Measurements from ENCODE around the gene TMEM240. TPM values are rescaled to one million over a fixed set of nuclear protein-coding genes. Genes with fewer than 3 reads are reported as not detected.
"Not testable (repeated sequence)": the region's sequence is repeated elsewhere in the genome, so short reads cannot be mapped to it uniquely, and the experiment has no call there.

TMEM240 gene
- total and polyA plus RNA-seq, 12 donors: 0.95 to 12.4 (median 4.4) TPM; not detected in 1

GRCh38 chr1:1529936-1530335, 10.5 kb downstream of the TMEM240 start:
- Histone ChIP-seq H3K36me3 (replicated peaks in 1 of 2) (peaks cover 0 to 26% of the 10 kb centered on the region in 2 donors), H3K4me3 (no peak overlapping the region), H3K27me3 (no peaks in the 10 kb centered on the region), H3K9me3 (replicated peaks in 1 of 3) (no peaks in the 10 kb centered on the region), H3K27ac (no peak overlapping the region), H3K4me1 (replicated peaks in 1 of 2) (no peaks in the 10 kb centered on the region)
- DNase-seq: no peak
- intact Hi-C loops (cut with DNase I): no loop called here
- TF ChIP-seq CTCF (IDR thresholded peaks at IDR 0.05): no peak
- TF ChIP-seq POLR2A (IDR thresholded peaks at IDR 0.05): no peak
- 89 to 100% (median 97%) methylated on average over 5 to 8 of the region's 8 CpGs for WGBS, 4 donors

GRCh38 chr1:1529321-1529720, 11.1 kb downstream of the TMEM240 start:
- no peak for DNase-seq
- H3K27ac ChIP-seq: no peak overlapping the region
- H3K4me3 ChIP-seq: no peak overlapping the region
- TF ChIP-seq CTCF (IDR thresholded peaks at IDR 0.05): no peak
- TF ChIP-seq POLR2A (IDR thresholded peaks at IDR 0.05): no peak
- H3K9me3 ChIP-seq (replicated peaks in 1 of 3): no peaks in the 10 kb centered on the region
- H3K27me3 ChIP-seq: no peaks in the 10 kb centered on the region
- peaks cover 0 to 28% of the 10 kb centered on the region in 2 donors for H3K36me3 ChIP-seq (replicated peaks in 1 of 2)
- intact Hi-C loops (cut with DNase I): no loop called here
- no peaks in the 10 kb centered on the region for H3K4me1 ChIP-seq (replicated peaks in 1 of 2)
- WGBS, 4 donors: 97 to 100% (median 97%) methylated on average over 1 to 15 of the region's 18 CpGs

- Histone ChIP-seq H3K27ac (no peak overlapping the region), H3K4me3 (no peak overlapping the region), H3K9me3 (replicated peaks in 1 of 3) (no peaks in the 10 kb centered on the region), H3K36me3 (replicated peaks in 1 of 2) (peaks cover 0 to 28% of the 10 kb centered on the region in 2 donors), H3K27me3 (no peaks in the 10 kb centered on the region), H3K4me1 (replicated peaks in 1 of 2) (no peaks in the 10 kb centered on the region)
- no peak for DNase-seq
- intact Hi-C loops (cut with DNase I): no loop called here
- 90 to 96% (median 93%) methylated on average over 7 to 37 of the region's 37 CpGs for WGBS, 4 donors
- TF ChIP-seq CTCF (IDR thresholded peaks at IDR 0.05): no peak
- TF ChIP-seq POLR2A (IDR thresholded peaks at IDR 0.05): no peak
Measured at GRCh38 chr1:1528301-1529267, 11.8 kb downstream of the TMEM240 start.

- Histone ChIP-seq H3K4me3 (no peak overlapping the region), H3K36me3 (replicated peaks in 1 of 2) (peaks cover 0 to 28% of the 10 kb centered on the region in 2 donors), H3K27me3 (no peaks in the 10 kb centered on the region), H3K4me1 (replicated peaks in 1 of 2) (no peaks in the 10 kb centered on the region), H3K27ac (no peak overlapping the region), H3K9me3 (replicated peaks in 1 of 3) (no peaks in the 10 kb centered on the region)
- intact Hi-C loops (cut with DNase I): no loop called here
- DNase-seq: no peak
- 90 to 96% (median 94%) methylated on average over 22 to 31 of the region's 31 CpGs for WGBS, 4 donors
- TF ChIP-seq POLR2A (IDR thresholded peaks at IDR 0.05): no peak
- no peak for TF ChIP-seq CTCF (IDR thresholded peaks at IDR 0.05)
Measured at GRCh38 chr1:1527092-1527816, 13.2 kb downstream of the TMEM240 start.

GRCh38 chr1:1526476-1526875, 13.9 kb downstream of the TMEM240 start:
- intact Hi-C loops (cut with DNase I); H3K27ac ChIP-seq; H3K27me3 ChIP-seq; H3K4me1 ChIP-seq (replicated peaks in 1 of 2); H3K4me3 ChIP-seq; H3K9me3 ChIP-seq (replicated peaks in 1 of 3); DNase-seq: not testable (repeated sequence)
- WGBS, 4 donors: 92 to 98% (median 95%) methylated on average over 4 to 17 of the region's 21 CpGs; no CpG with 5 or more reads in 1 of the 4 donors
- H3K36me3 ChIP-seq (replicated peaks in 1 of 2): peaks cover 0 to 31% of the 10 kb centered on the region in 2 donors

- intact Hi-C loops (cut with DNase I); H3K9me3 ChIP-seq (replicated peaks in 1 of 3); H3K27me3 ChIP-seq; H3K4me1 ChIP-seq (replicated peaks in 1 of 2); H3K4me3 ChIP-seq; H3K27ac ChIP-seq: not testable (repeated sequence)
- DNase-seq: peak in 1 of 7 donors; percentile 8
- whole genome bisulfite sequencing, 4 donors: 93 to 100% (median 96%) methylated on average over 12 to 26 of the region's 30 CpGs
- H3K36me3 ChIP-seq (replicated peaks in 1 of 2): peaks cover 0 to 45% of the 10 kb centered on the region in 2 donors
Measured at GRCh38 chr1:1524750-1525383, 15.6 kb downstream of the TMEM240 start.

All from adrenal gland (tissue), 12 donors.